CD4-positive, alpha-beta T cell (primary cell): Measurements from ENCODE around the gene PRAC1. TPM values are rescaled to one million over a fixed set of nuclear protein-coding genes. Genes with fewer than 3 reads are reported as not detected.

Experiments
- ATAC-seq: fragments of 200-7000 bp; cut with Tn5 transposase; one replicate; pipeline ENCODE4 v1.10.0; 2022; ENCODE audit warnings: mild to moderate bottlenecking; ENCODE audit not compliant: poor library complexity
- CTCF ChIA-PET: fragments of 350-600 bp; sonication (Branson Sonifier 250); formaldehyde crosslinking; loops from one replicate; lab custom pipeline; 2021; ENCODE audit warnings: antibody characterized with exemption, inconsistent platforms; lab: Charles Lee
- POLR2A ChIA-PET: fragments of 350-600 bp; sonication (Branson Sonifier 250); formaldehyde crosslinking; loops from one replicate; lab custom pipeline; 2021; ENCODE audit warnings: antibody characterized with exemption, inconsistent platforms; lab: Charles Lee
- DNase-seq, 14 experiments: peaks; one replicate each; pipeline ENCODE4 v3.0.0-alpha.2; 2013 to 2020; ENCODE audit warnings: mixed read lengths in 2 of 14
- H3K27ac ChIP-seq, 2 donors: one replicate each; pipeline versions ENCODE4 v1.5.1 to v1.7.0; 2013; ENCODE audit warnings: low read length in 2 of 2, low read depth in 1 of 2, mild to moderate bottlenecking in 1 of 2
- H3K27me3 ChIP-seq, 2 experiments: 1 replicate in 1 of 2; 2 replicates in 1 of 2; pipeline versions ENCODE4 v1.6.1 to v1.7.0; 2013; ENCODE audit warnings: low read length in 2 of 2, control low read depth in 1 of 2, mild to moderate bottlenecking in 1 of 2, moderate library complexity in 1 of 2; ENCODE audit not compliant: insufficient read depth in 2 of 2, control insufficient read depth in 1 of 2
- H3K36me3 ChIP-seq: one replicate; pipeline ENCODE4 v1.6.1; 2013; ENCODE audit warnings: low read length, control low read depth; ENCODE audit not compliant: insufficient read depth
- H3K4me1 ChIP-seq: one replicate; pipeline ENCODE4 v1.6.1; 2013; ENCODE audit warnings: low read length, control low read depth; ENCODE audit not compliant: insufficient read depth
- H3K4me3 ChIP-seq: one replicate; pipeline ENCODE4 v1.5.1; 2013; ENCODE audit warnings: mild to moderate bottlenecking, low read length, moderate library complexity
- H3K9me3 ChIP-seq, 2 experiments: 1 replicate in 1 of 2; 2 replicates in 1 of 2; pipeline versions ENCODE4 v1.6.1 to v1.7.0; 2013; ENCODE audit warnings: low read length in 2 of 2, mild to moderate bottlenecking in 2 of 2, control low read depth in 1 of 2, moderate library complexity in 1 of 2; ENCODE audit not compliant: control insufficient read depth in 1 of 2, insufficient read depth in 1 of 2
- H3K27ac Mint-ChIP-seq: one replicate; pipeline ENCODE4 v1.8.0; 2020; ENCODE audit warnings: mixed read lengths
- H3K27me3 Mint-ChIP-seq: one replicate; pipeline ENCODE4 v1.8.0; 2021; ENCODE audit warnings: mixed read lengths
- H3K36me3 Mint-ChIP-seq: one replicate; pipeline ENCODE4 v1.8.0; 2021; ENCODE audit warnings: low read depth, mixed read lengths
- H3K4me1 Mint-ChIP-seq: one replicate; pipeline ENCODE4 v1.8.0; 2021; ENCODE audit warnings: low read depth, mixed read lengths
- H3K4me3 Mint-ChIP-seq: one replicate; pipeline ENCODE4 v1.8.0; 2020; ENCODE audit warnings: mild to moderate bottlenecking, mixed read lengths
- H3K9me3 Mint-ChIP-seq: one replicate; pipeline ENCODE4 v1.8.0; 2020; ENCODE audit warnings: mixed read lengths
- CTCF ChIP-seq: fragments of 200-600 bp; IDR thresholded peaks from one replicate; pipeline ENCODE4 v1.8.0; 2022; ENCODE audit warnings: antibody characterized with exemption, mild to moderate bottlenecking
- intact Hi-C, 2 experiments: fragments of 100-400 bp; cut with DNase I in 1 of 2; cut with micrococcal nuclease in 1 of 2; formaldehyde crosslinking; loops; one replicate each; pipeline versions ENCODE4 v1.15.1 to v1.9.0; 2023 to 2025; cut with DNase I, micrococcal nuclease
- total RNA-seq, 174 experiments: library from RNA in 2 of 174; stranded (reverse) in 2 of 174; gene quantifications; one replicate each; pipeline ENCODE4 v1.2.3 and lab custom pipeline; 2021 to 2026

Gene PRAC1
- total RNA-seq, 2 experiments from 2014 or later, result not detected

- TF ChIP-seq CTCF, result no peak
- intact Hi-C loops, result loop anchor here in 1 of 2 experiments (2.0 kb wide), 1 partner anchor 19 kb away; no protein-coding TSS in a partner anchor
- DNase-seq, result no peak
- Mint-ChIP-seq H3K4me3 (peak overlapping the region; percentile 13), H3K9me3 (no peaks in the 10 kb centered on the region), H3K27ac (no peak overlapping the region), H3K4me1 (peaks cover 45% of the 10 kb centered on the region), H3K36me3 (no peaks in the 10 kb centered on the region), H3K27me3 (peaks cover 100% of the 10 kb centered on the region)
- ChIA-PET POLR2A (interaction anchor here (1.7 kb wide), 1 partner anchor 11 kb away, joined by 6 read pairs; no protein-coding TSS in a partner anchor), CTCF (no interaction called here)
- H3K9me3 ChIP-seq, result peaks cover 0 to 54% of the 10 kb centered on the region in 2 experiments
- H3K27ac ChIP-seq, result no peak overlapping the region
- peaks cover 57% of the 10 kb centered on the region for H3K4me1 ChIP-seq
- H3K27me3 ChIP-seq, result peaks cover 94 to 98% of the 10 kb centered on the region in 2 experiments
- no peak overlapping the region for H3K4me3 ChIP-seq
- H3K36me3 ChIP-seq, result no peaks in the 10 kb centered on the region
- no peak for ATAC-seq
Observed at GRCh38 chr17:48727415-48728175, 5.3 kb upstream of the PRAC1 start.

- no peak for DNase-seq
- POLR2A ChIA-PET, result no interaction called here
- Mint-ChIP-seq H3K9me3 (no peaks in the 10 kb centered on the region), H3K27me3 (peaks cover 100% of the 10 kb centered on the region), H3K27ac (no peak overlapping the region), H3K4me3 (no peak overlapping the region), H3K4me1 (peaks cover 42% of the 10 kb centered on the region), H3K36me3 (no peaks in the 10 kb centered on the region)
- ATAC-seq, result no peak
- TF ChIP-seq CTCF, result no peak
- peaks cover 0 to 61% of the 10 kb centered on the region in 2 experiments for H3K9me3 ChIP-seq
- no peak overlapping the region for H3K27ac ChIP-seq
- intact Hi-C loops, result loop anchor here in 1 of 2 experiments (2.0 kb wide), 1 partner anchor 20 kb away; no protein-coding TSS in a partner anchor
- CTCF ChIA-PET, result interaction anchor here (0.7 kb wide), 1 partner anchor 152 kb away, joined by 3 read pairs; no protein-coding TSS in a partner anchor
- no peak overlapping the region for H3K4me3 ChIP-seq
- H3K36me3 ChIP-seq, result no peaks in the 10 kb centered on the region
- H3K27me3 ChIP-seq, result peaks cover 95 to 98% of the 10 kb centered on the region in 2 experiments
- H3K4me1 ChIP-seq, result peaks cover 62% of the 10 kb centered on the region
Observed at GRCh38 chr17:48726916-48727286, 4.6 kb upstream of the PRAC1 start.

GRCh38 chr17:48726114-48726915, 4.0 kb upstream of the PRAC1 start:
- Histone ChIP-seq H3K9me3 (peaks cover 0 to 66% of the 10 kb centered on the region in 2 experiments), H3K4me1 (peaks cover 62% of the 10 kb centered on the region), H3K4me3 (no peak overlapping the region), H3K27ac (no peak overlapping the region), H3K36me3 (no peaks in the 10 kb centered on the region), H3K27me3 (peaks cover 96 to 98% of the 10 kb centered on the region in 2 experiments)
- ATAC-seq (no peak), DNase-seq (no peak)
- TF ChIP-seq CTCF, result no peak
- CTCF ChIA-PET, result interaction anchor here (0.7 to 1.5 kb wide), 4 partner anchors 48 to 153 kb away, joined by 3 to 5 read pairs (median 3); partner anchors contain the start of gene TTLL6
- intact Hi-C loops, result loop anchor here in 1 of 2 experiments (2.0 kb wide), 1 partner anchor 20 kb away; no protein-coding TSS in a partner anchor
- no peaks in the 10 kb centered on the region for H3K9me3 Mint-ChIP-seq
- no peak overlapping the region for H3K27ac Mint-ChIP-seq
- H3K4me1 Mint-ChIP-seq, result peaks cover 42% of the 10 kb centered on the region
- POLR2A ChIA-PET, result no interaction called here
- no peak overlapping the region for H3K4me3 Mint-ChIP-seq
- H3K36me3 Mint-ChIP-seq, result no peaks in the 10 kb centered on the region
- peaks cover 100% of the 10 kb centered on the region for H3K27me3 Mint-ChIP-seq
